SH-SY5Y (cell line): ENCODE results near the gene TMEFF1.

Source experiments
- GATA2 ChIP-seq: IDR thresholded peaks from 2 replicates; pipeline ENCODE4 v1.6.1; 2011; ENCODE audit warnings: mild to moderate bottlenecking, low read depth, low read length
- GATA3 ChIP-seq: IDR thresholded peaks from 2 replicates; pipeline ENCODE4 v1.6.1; 2011; ENCODE audit warnings: low read depth, mild to moderate bottlenecking, low read length, moderate library complexity

GRCh38 chr9:100488177-100488576 lies 15.2 kb downstream of the TMEFF1 start:
- no peak for TF ChIP-seq GATA3
- TF ChIP-seq GATA2, result no peak
